Choroid plexus epithelial cell (primary cell): ENCODE measurements around the gene TFEB.

ENCODE experiments used
- DNase-seq: peaks from one replicate; pipeline ENCODE4 v3.0.0-alpha.2; 2010; ENCODE audit warnings: low read depth
- H3K4me3 ChIP-seq: 2 replicates; pipeline ENCODE4 v1.5.1; 2011; ENCODE audit warnings: low read depth, mild to moderate bottlenecking, control low read depth, low read length, moderate library complexity
- CTCF ChIP-seq: conservative IDR thresholded peaks from 2 replicates; pipeline ENCODE4 v1.5.1; 2011; ENCODE audit warnings: low read depth, mild to moderate bottlenecking, control low read depth, inconsistent platforms, low read length, moderate library complexity

TFEB gene

GRCh38 chr6:41638935-41639808 is 96.2 kb downstream of the TFEB start:
- no peak for TF ChIP-seq CTCF
- peak; percentile 84 for DNase-seq
- peak overlapping the region; percentile 77 for H3K4me3 ChIP-seq

- DNase-seq: peak; percentile 63
- H3K4me3 ChIP-seq: peak within 1 kb of the TSS; percentile 77
- TF ChIP-seq CTCF: no peak
These were observed 97.1 kb downstream of the TFEB start, which contains the start of gene MDFI for GRCh38 chr6:41638002-41638934. TSS of gene MDFI (plus strand) at chr6:41638468. CDS start at chr6:41638750, 282 bp downstream.

- peak overlapping the region; percentile 77 for H3K4me3 ChIP-seq
- DNase-seq: no peak
- TF ChIP-seq CTCF: no peak
These were observed 98.0 kb downstream of the TFEB start for GRCh38 chr6:41637194-41638001.

GRCh38 chr6:41636833-41637193 is 98.6 kb downstream of the TFEB start:
- TF ChIP-seq CTCF: no peak
- DNase-seq: no peak
- H3K4me3 ChIP-seq: peak overlapping the region; percentile 77

GRCh38 chr6:41635365-41635764 is 100.0 kb downstream of the TFEB start:
- DNase-seq: no peak
- no peak for TF ChIP-seq CTCF
- no peak overlapping the region for H3K4me3 ChIP-seq

GRCh38 chr6:41634657-41635056 is 100.8 kb downstream of the TFEB start:
- H3K4me3 ChIP-seq: no peak overlapping the region
- no peak for TF ChIP-seq CTCF
- DNase-seq: peak; percentile 74
